AG04450 (cell line): ENCODE measurements around the gene KCNMA1. TPM values are rescaled to one million over a fixed set of nuclear protein-coding genes. Genes with fewer than 3 reads are reported as not detected.

ENCODE experiments used
- CTCF ChIA-PET: fragments of 300-600, 350-600 bp; formaldehyde crosslinking; extraction: SDS; loops from one replicate; lab custom pipeline; 2022; ENCODE audit warnings: antibody characterized with exemption, inconsistent platforms; lab: Charles Lee
- POLR2A ChIA-PET: fragments of 350-600 bp; formaldehyde crosslinking; extraction: SDS; loops from one replicate; lab custom pipeline; 2021; ENCODE audit warnings: antibody characterized with exemption, inconsistent platforms; lab: Yijun Ruan, JAX
- DNase-seq: peaks from one replicate; pipeline ENCODE4 v3.0.0-alpha.2; 2011; ENCODE audit warnings: low read depth, low spot score
- H3K27ac ChIP-seq: one replicate; pipeline ENCODE4 v1.5.1; 2012; ENCODE audit warnings: low read depth, low read length, control low read depth
- H3K27me3 ChIP-seq: one replicate; pipeline ENCODE4 v1.6.0; 2012; ENCODE audit warnings: low read length; ENCODE audit not compliant: control insufficient read depth, insufficient read depth
- H3K4me3 ChIP-seq: 2 replicates; pipeline ENCODE4 v1.5.1; 2011; ENCODE audit warnings: mild to moderate bottlenecking, low read depth, low read length, control low read depth
- H3K9me3 ChIP-seq: 2 replicates; pipeline ENCODE4 v1.5.1; 2012; ENCODE audit warnings: low read length; ENCODE audit not compliant: control insufficient read depth, insufficient read depth
- polyA plus RNA-seq: library from polyadenylated mRNA; depleted of rRNA; stranded (reverse); fragments of >200 nt; gene quantifications from 2 replicates; pipeline ENCODE4 v1.2.3, GENCODE V29; 2011
- TF ChIP-seq, protein P1 (sequence below): IDR thresholded peaks from 2 replicates; pipeline ENCODE4 v1.5.1; 2011; ENCODE audit warnings: low read depth, low read length, control low read depth, inconsistent platforms

KCNMA1 gene
- polyA plus RNA-seq, 1 experiment = 58.8 TPM

DNA sequence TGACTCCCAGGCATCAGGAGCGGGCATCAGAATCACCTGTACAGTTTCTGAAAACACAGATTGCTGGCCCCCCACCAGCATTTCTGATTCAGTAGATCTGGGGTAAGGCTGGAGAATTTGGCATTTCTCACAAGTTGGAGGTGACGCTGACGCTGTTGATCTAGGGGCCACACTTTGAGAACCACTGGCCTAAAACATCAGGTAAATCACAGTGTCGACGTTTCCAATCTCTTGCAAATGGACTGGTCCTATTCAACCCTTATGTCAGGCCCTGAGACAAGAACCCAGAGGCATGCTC is 564.0 kb downstream of the KCNMA1 start:
- ChIA-PET CTCF (no interaction called here), POLR2A (no interaction called here)
- Histone ChIP-seq H3K27ac (no peak overlapping the region), H3K27me3 (no peaks in the 10 kb centered on the region), H3K9me3 (no peaks in the 10 kb centered on the region), H3K4me3 (no peak overlapping the region)
- TF ChIP-seq, protein P1, sequence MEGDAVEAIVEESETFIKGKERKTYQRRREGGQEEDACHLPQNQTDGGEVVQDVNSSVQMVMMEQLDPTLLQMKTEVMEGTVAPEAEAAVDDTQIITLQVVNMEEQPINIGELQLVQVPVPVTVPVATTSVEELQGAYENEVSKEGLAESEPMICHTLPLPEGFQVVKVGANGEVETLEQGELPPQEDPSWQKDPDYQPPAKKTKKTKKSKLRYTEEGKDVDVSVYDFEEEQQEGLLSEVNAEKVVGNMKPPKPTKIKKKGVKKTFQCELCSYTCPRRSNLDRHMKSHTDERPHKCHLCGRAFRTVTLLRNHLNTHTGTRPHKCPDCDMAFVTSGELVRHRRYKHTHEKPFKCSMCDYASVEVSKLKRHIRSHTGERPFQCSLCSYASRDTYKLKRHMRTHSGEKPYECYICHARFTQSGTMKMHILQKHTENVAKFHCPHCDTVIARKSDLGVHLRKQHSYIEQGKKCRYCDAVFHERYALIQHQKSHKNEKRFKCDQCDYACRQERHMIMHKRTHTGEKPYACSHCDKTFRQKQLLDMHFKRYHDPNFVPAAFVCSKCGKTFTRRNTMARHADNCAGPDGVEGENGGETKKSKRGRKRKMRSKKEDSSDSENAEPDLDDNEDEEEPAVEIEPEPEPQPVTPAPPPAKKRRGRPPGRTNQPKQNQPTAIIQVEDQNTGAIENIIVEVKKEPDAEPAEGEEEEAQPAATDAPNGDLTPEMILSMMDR = no peak
- DNase-seq = no peak

DNA sequence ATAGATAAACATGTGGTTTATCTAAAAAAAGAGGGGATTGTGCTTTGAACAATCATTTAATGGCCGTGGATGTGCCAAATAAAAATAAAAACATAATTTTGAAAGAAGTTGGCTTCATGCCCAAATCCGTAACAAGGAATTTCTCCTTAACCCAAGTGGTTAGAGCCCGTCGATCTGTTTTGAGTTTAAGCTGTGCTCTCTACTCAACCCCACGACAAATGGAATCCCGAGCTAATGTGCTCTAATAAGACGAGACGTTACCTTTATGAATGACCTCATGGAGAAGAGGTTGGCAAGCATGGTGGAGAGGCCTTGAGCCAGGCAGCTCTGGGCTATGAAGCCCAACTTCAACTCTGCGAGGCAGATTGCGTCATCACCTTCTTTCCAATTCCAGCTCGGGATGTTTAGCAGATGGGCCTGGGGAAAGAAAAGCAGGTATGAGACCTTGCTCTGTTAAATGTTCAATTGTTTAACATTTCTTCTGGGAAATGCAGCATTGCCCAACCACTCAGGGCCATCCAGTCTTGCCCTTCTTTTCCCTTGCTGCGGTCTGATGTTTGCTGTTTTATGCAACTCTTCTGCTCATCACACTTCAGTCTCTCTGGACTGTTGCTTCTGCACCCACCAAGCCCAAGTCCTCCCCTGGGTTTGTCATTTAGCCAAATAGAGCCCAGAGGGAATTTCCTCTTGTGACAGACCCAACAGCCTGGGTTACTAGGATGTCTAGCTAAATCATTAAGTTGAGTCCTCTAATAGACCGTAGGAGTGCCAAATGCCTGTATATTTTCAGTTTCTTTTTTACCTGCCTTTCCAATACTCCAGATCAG is 564.6 kb downstream of the KCNMA1 start:
- CTCF ChIA-PET = no interaction called here
- H3K27me3 ChIP-seq = no peaks in the 10 kb centered on the region
- H3K9me3 ChIP-seq = no peaks in the 10 kb centered on the region
- no peak overlapping the region for H3K4me3 ChIP-seq
- DNase-seq = no peak
- POLR2A ChIA-PET = no interaction called here
- TF ChIP-seq, protein P1 = no peak
- no peak overlapping the region for H3K27ac ChIP-seq

DNA sequence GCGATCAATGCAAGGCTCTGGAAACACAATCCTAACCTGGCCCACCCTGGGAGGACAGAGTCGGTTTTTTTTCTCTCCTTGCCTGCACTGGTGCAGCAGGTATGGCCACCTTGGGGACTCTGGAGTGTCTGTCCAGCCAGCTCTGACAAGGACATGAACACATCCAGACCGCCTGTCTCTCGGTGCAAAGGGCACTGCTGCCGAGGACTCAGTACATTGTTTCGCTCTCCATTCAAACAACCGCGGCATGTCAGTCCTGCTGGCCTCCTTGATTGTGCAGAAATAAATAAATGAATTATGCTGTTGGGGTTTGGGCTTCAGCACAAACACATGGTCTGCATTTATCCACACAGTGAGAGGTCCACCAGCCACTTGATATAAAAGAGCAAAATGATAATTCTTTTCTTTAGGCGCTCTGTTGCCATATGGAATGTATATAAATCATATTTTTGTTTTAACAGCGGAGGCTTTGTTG is 565.2 kb downstream of the KCNMA1 start:
- TF ChIP-seq, protein P1 = no peak
- no peak for DNase-seq
- Histone ChIP-seq H3K27me3 (no peaks in the 10 kb centered on the region), H3K9me3 (no peaks in the 10 kb centered on the region), H3K4me3 (no peak overlapping the region), H3K27ac (no peak overlapping the region)
- POLR2A ChIA-PET = no interaction called here
- CTCF ChIA-PET = no interaction called here

DNA sequence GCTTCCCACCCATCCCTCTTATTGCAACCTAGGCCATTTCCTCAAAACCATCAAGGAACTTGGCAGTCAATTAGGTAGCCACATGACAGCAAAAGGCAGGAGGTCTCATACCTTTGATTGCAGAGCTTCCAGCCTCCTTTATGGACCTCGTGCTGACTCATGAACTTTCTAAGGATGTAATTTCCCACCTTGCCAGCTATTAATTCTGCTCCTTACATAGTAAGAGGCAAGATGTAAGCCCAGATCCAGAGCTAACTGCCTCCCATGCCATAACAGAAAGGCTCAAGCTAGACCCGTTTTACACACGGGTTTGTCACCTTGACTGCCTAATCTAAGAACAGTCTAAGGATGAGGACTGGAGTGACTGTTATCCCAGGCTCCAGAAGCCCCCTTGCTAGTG is 565.7 kb downstream of the KCNMA1 start:
- Histone ChIP-seq H3K27ac (no peak overlapping the region), H3K27me3 (no peaks in the 10 kb centered on the region), H3K9me3 (no peaks in the 10 kb centered on the region), H3K4me3 (no peak overlapping the region)
- TF ChIP-seq, protein P1 = no peak
- POLR2A ChIA-PET = no interaction called here
- CTCF ChIA-PET = no interaction called here
- no peak for DNase-seq

DNA sequence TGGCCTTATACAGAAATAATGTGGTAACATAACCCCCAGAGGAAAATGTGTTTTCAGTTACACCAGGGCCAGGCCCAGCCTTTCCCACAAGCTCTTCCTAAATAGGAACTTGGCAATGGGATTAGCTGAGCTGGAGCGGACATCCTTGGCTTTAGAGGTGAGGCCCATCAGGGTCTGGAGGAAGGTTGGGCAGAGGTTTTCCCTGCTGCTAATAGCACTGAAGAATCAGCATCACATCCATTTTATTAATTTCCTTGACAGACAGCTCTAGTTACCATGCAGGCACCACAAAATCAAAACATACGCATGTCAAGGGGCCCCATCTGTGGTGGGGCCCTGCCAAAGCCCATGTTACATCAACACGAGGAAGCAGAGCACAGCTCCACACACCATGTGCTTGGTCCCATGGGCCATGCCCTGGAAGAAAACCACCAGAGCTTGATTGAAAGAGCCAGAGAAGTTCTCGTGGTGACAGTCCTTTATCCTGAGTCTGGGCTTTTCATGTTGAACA is 566.6 kb downstream of the KCNMA1 start:
- POLR2A ChIA-PET = no interaction called here
- CTCF ChIA-PET = no interaction called here
- Histone ChIP-seq H3K9me3 (no peaks in the 10 kb centered on the region), H3K27me3 (no peaks in the 10 kb centered on the region), H3K4me3 (no peak overlapping the region), H3K27ac (no peak overlapping the region)
- TF ChIP-seq, protein P1 = no peak
- no peak for DNase-seq
